GM13976 (cell line): Measurements from ENCODE around the gene NOC2L.

ENCODE experiments used
- DNase-seq: peaks from one replicate; pipeline ENCODE4 v3.0.0; 2012; ENCODE audit warnings: low spot score
- CTCF ChIP-seq: IDR thresholded peaks from 2 replicates; pipeline ENCODE4 v1.5.1; 2012; ENCODE audit warnings: borderline replicate concordance, mild to moderate bottlenecking; ENCODE audit not compliant: insufficient read depth; ENCODE audit errors: extremely low read depth, missing control alignments, control extremely low read depth
- in situ Hi-C: fragments of 300-500 bp; cut with MboI; formaldehyde crosslinking; loops from one replicate; pipeline ENCODE4 v1.12.0; 2022; ENCODE audit warnings: low sequenced_read_pairs, mixed read lengths, inconsistent platforms; ENCODE audit not compliant: unreplicated experiment

Gene NOC2L

GRCh38 chr1:954927-955326 lies 4.1 kb downstream of the NOC2L start:
- TF ChIP-seq CTCF: no peak
- no peak for DNase-seq
- in situ Hi-C loops: no loop called here

DNA sequence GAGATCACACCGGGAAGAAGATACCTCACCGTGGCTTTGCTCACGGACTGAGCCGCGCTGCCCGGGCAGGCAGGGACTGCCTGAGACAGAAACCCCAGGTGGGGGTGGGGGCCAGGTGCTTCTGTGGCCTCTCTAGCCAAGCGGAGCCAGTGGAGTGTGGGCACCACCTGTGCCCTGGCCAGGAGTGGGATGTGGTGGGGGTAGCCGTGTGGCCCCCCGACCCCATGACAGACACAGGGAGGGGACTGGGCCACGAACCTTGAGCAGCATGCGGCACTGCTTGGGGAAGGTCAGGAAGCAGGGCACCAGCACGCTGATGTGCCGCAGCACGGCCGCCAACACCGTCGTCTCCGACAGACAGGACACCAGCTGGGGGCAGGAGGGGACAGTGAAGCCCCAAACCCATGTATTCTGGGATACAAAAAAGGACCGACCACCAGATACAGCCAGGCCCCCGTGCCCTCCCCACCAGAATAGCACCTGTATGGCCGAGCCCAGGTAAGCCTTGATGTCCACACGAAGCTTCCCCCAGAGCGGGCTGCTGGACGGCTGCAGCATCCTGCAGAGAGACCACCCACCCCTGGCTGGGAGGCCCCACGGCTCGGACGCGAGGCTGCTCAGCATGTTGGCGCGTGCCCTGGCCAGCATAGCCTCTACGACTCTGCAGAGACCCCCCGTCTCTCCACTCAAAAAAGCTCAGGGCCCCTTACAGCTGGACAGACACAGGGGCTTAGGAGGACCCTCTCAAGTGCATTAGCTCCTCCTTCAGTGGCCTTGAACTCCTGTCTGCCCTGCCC lies 5.3 kb downstream of the NOC2L start:
- DNase-seq: no peak
- in situ Hi-C loops: no loop called here
- no peak for TF ChIP-seq CTCF

- no peak for TF ChIP-seq CTCF
- no peak for DNase-seq
- in situ Hi-C loops: no loop called here
Observed at GRCh38 chr1:952603-953002, 6.5 kb downstream of the NOC2L start.

DNA sequence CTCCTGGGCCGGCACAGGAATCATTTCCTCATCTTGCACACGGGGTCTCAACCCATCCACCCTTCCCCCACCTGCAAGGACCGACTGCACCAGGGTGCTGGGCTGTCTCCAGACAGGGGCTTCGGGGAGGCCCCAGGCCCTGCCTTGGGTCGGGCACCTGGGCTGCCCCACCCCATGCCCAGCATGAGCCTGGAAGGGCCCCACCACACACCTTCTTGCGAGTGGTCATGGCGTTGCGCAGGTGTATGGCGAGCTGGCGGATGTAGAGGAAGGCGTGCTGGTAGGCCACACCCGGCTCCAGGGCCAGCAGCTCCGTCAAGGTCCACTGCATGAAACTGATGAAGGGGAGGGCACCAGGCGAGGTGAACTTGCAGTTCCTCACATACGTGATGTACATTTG lies 6.9 kb downstream of the NOC2L start:
- DNase-seq: no peak
- TF ChIP-seq CTCF: no peak
- in situ Hi-C loops: no loop called here

DNA sequence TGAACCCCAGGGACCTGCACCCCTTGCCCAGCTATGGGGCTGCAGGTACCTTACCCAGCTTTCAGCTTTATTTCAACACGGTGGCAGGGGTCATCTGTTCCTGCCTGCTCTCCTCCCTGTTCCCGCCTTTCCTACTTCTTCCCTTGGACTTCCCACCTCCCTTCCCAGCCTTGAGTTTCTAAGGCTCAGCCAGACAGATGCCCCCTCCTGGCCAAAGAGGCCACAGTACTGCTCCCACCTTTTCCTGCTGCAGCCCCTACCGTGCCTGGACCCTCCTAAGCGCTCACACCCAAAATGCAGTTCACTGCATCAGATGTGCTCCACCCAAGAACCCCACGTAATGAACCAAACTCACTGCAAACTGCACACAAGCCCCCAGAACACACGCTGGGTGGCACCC lies 7.7 kb downstream of the NOC2L start:
- TF ChIP-seq CTCF: no peak
- no peak for DNase-seq
- in situ Hi-C loops: no loop called here

DNA sequence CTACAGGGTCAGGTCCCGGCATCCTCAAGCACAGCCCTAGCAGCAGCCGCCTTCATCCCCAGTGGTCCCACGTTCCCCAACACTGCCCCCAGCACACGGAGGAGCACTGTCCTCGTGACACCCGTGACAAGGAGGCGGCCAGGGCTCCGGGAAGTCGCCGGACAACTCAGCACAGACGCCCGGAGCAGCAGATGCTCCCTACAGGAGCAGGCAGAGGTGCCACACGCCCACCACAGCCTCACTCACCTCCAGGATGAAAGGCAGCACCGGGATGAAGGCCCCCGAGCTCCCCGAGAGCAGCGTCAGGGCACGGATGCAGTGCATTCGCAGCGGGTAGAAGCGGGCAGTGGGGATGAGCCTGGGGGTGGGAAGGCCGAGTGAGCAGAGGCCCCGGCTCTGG lies 8.2 kb downstream of the NOC2L start:
- no peak for DNase-seq
- in situ Hi-C loops: no loop called here
- TF ChIP-seq CTCF: no peak
